Bronchial epithelial cell (primary cell): ENCODE data around the gene ARHGAP45. TPM values are rescaled to one million over a fixed set of nuclear protein-coding genes. Genes with fewer than 3 reads are reported as not detected.

Experiments used
- DNase-seq: peaks from one replicate; pipeline ENCODE4 v3.0.0-alpha.2; 2010; ENCODE audit warnings: low read depth
- FAIRE-seq: peaks from 2 replicates; lab custom pipeline; 2011; peaks lifted over from hg19 to GRCh38; lab: Jason Lieb, UNC
- H3K27me3 ChIP-seq: 2 replicates; pipeline ENCODE4 v1.5.1; 2011; ENCODE audit warnings: low read length; ENCODE audit not compliant: control insufficient read depth, insufficient read depth
- H3K36me3 ChIP-seq: 2 replicates; pipeline ENCODE4 v1.5.1; 2011; ENCODE audit warnings: low read length; ENCODE audit not compliant: control insufficient read depth, insufficient read depth
- H3K4me3 ChIP-seq: 2 replicates; pipeline ENCODE4 v1.5.1; 2011; ENCODE audit warnings: mild to moderate bottlenecking, low read depth, low read length, control low read depth
- CTCF ChIP-seq: IDR thresholded peaks from 2 replicates; pipeline ENCODE4 v1.5.1; 2011; ENCODE audit warnings: mild to moderate bottlenecking, moderate library complexity, low read length, control low read depth, inconsistent platforms; ENCODE audit not compliant: insufficient read depth, severe bottlenecking
- total RNA-seq: library from RNA; depleted of rRNA; stranded (reverse); fragments of >200 nt; gene quantifications from 2 replicates; pipeline ENCODE4 v1.2.1, GENCODE V29; 2014

Gene ARHGAP45
- total RNA-seq, 1 donor from 2014 or later, result 11.8 TPM

- Histone ChIP-seq H3K36me3 (no peaks in the 10 kb centered on the region), H3K27me3 (no peaks in the 10 kb centered on the region), H3K4me3 (no peak overlapping the region)
- no peak for FAIRE-seq
- no peak for TF ChIP-seq CTCF
- no peak for DNase-seq
Observed at GRCh38 chr19:1079566-1080111, 12.7 kb downstream of the ARHGAP45 start.

GRCh38 chr19:1080360-1081161 is 13.6 kb downstream of the ARHGAP45 start:
- FAIRE-seq (no peak), DNase-seq (no peak)
- no peaks in the 10 kb centered on the region for H3K27me3 ChIP-seq
- H3K4me3 ChIP-seq, result no peak overlapping the region
- no peaks in the 10 kb centered on the region for H3K36me3 ChIP-seq
- no peak for TF ChIP-seq CTCF

- DNase-seq, result no peak
- no peak for TF ChIP-seq CTCF
- FAIRE-seq, result no peak
- no peaks in the 10 kb centered on the region for H3K27me3 ChIP-seq
- H3K4me3 ChIP-seq, result peak overlapping the region; percentile 27
- no peaks in the 10 kb centered on the region for H3K36me3 ChIP-seq
Observed at GRCh38 chr19:1081301-1082164, 14.6 kb downstream of the ARHGAP45 start.

DNA sequence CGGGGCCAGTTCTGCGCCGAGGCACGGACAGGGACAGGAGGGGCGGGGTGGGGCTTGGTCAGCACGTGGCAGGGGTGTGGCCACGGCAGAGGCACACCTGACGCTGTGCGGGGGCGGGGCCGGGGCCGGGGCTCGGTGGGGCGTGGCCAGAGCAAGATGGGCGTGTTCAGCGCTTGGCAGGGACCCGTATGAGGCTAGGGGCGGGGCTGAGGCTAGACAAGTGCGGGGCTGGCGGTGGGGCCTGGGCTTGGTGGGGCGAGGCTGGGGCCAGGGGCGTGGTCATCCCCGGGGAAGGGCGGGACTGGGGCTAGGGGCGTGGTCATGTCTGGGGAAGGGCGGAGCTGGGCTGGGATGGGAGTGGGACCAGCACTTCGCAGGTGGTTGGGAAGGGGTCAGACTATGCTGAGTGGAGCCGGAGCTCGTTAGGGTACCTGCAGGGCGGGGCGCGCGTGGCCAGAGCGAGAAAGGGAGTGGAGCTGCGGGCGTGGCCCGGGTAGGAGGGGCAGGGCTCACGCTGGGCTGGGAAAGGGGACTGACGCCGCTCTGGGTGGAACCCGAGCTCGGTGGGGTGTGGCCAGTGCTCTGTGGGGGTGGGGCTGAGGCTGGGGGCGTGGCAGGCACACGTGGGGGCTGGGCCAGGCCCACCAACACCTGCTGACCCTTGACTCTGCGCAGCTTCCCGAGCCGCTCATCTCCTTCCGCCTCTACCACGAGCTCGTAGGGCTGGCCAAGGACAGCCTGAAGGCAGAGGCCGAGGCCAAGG is 15.4 kb downstream of the ARHGAP45 start:
- Histone ChIP-seq H3K36me3 (no peaks in the 10 kb centered on the region), H3K27me3 (no peaks in the 10 kb centered on the region), H3K4me3 (peak overlapping the region; percentile 42)
- FAIRE-seq (no peak), DNase-seq (peak; percentile 70)
- no peak for TF ChIP-seq CTCF

GRCh38 chr19:1082928-1083816 is 16.2 kb downstream of the ARHGAP45 start:
- TF ChIP-seq CTCF, result no peak
- FAIRE-seq, result no peak
- Histone ChIP-seq H3K36me3 (peaks cover 5% of the 10 kb centered on the region), H3K4me3 (peak overlapping the region; percentile 42), H3K27me3 (no peaks in the 10 kb centered on the region)
- no peak for DNase-seq
